ENCODE measurements around the gene CLDN6. TPM values are rescaled to one million over a fixed set of nuclear protein-coding genes. Genes with fewer than 3 reads are reported as not detected.

The CLDN6 gene
- total RNA-seq, 1 experiment from 2014 or later = not detected

- Histone ChIP-seq H3K79me2 (ENCODE audit: low read length) (no peaks in the 10 kb centered on the region), H3K4me2 (ENCODE audit: low read depth, low read length, poor library complexity, severe bottlenecking) (no peak overlapping the region), H3K27me3 (ENCODE audit: low read length) (no peaks in the 10 kb centered on the region), H3K27ac (ENCODE audit: low read length) (no peak overlapping the region), H3K9me2 (replicated peaks; ENCODE audit: insufficient read depth, low read length) (no peaks in the 10 kb centered on the region), H3K9me3 (ENCODE audit: low read length) (no peaks in the 10 kb centered on the region), H3K9ac (ENCODE audit: low read length) (no peak overlapping the region), H3K4me3 (ENCODE audit: low read length) (no peak overlapping the region), H3K36me3 (ENCODE audit: insufficient read depth, low read length) (no peaks in the 10 kb centered on the region), H3K4me1 (ENCODE audit: low read length) (peaks cover 2% of the 10 kb centered on the region), H4K20me1 (ENCODE audit: insufficient read depth, low read depth, low read length) (no peaks in the 10 kb centered on the region), H2AFZ (ENCODE audit: low read length) (no peak overlapping the region)
- DNase-seq = no peak
These were observed 3.0 kb downstream of the CLDN6 start for GRCh38 chr16:3014971-3015370.

DNA sequence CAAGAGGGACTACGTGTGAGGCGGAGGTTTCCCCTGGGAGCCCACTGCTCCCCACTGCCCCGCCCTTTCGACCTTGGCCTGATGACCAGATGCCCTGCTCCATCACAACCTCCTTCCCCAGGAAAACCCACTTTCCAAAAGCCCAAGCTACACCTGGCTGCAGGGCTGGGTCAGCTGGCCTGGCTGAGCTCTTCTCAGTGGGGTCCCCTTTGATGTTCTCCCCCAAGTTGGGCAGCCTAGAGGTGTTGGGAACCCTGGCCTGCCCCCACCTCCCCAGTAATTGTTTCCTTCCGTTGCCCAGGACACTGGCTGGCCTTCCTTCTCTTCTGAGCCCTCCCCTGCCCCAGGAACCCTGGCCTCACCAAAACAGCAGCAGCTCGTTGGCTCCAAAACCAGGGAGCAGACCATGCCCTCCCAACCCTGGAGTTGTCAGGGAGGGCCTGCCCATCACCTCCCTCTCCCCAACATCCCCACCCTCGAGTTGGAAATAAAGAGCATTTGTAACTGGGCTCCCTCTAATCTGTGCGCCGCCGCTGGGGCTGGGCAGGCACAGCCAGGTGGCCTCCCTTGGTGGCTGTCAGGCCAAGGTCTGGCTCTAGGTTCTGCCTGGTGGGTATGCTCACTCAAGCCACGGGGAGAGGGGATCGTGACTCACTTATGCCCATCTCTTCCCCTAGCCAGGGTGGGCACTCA, 3.8 kb downstream of the CLDN6 start:
- Histone ChIP-seq H4K20me1 (ENCODE audit: insufficient read depth, low read depth, low read length) (no peaks in the 10 kb centered on the region), H3K79me2 (ENCODE audit: low read length) (no peaks in the 10 kb centered on the region), H3K4me2 (ENCODE audit: low read depth, low read length, poor library complexity, severe bottlenecking) (no peak overlapping the region), H3K9me3 (ENCODE audit: low read length) (no peaks in the 10 kb centered on the region), H3K4me3 (ENCODE audit: low read length) (no peak overlapping the region), H3K9me2 (replicated peaks; ENCODE audit: insufficient read depth, low read length) (no peaks in the 10 kb centered on the region), H3K4me1 (ENCODE audit: low read length) (no peaks in the 10 kb centered on the region), H3K27ac (ENCODE audit: low read length) (no peak overlapping the region), H3K36me3 (ENCODE audit: insufficient read depth, low read length) (no peaks in the 10 kb centered on the region), H2AFZ (ENCODE audit: low read length) (no peak overlapping the region), H3K27me3 (ENCODE audit: low read length) (no peaks in the 10 kb centered on the region), H3K9ac (ENCODE audit: low read length) (no peak overlapping the region)
- no peak for DNase-seq

- no peak overlapping the region for H2AFZ ChIP-seq (ENCODE audit: low read length)
- no peaks in the 10 kb centered on the region for H3K36me3 ChIP-seq (ENCODE audit: insufficient read depth, low read length)
- H3K4me1 ChIP-seq (ENCODE audit: low read length) = no peaks in the 10 kb centered on the region
- H3K4me3 ChIP-seq (ENCODE audit: low read length) = no peak overlapping the region
- H3K9me2 ChIP-seq (replicated peaks; ENCODE audit: insufficient read depth, low read length) = no peaks in the 10 kb centered on the region
- no peak overlapping the region for H3K9ac ChIP-seq (ENCODE audit: low read length)
- no peaks in the 10 kb centered on the region for H3K79me2 ChIP-seq (ENCODE audit: low read length)
- H3K27ac ChIP-seq (ENCODE audit: low read length) = no peak overlapping the region
- no peaks in the 10 kb centered on the region for H4K20me1 ChIP-seq (ENCODE audit: insufficient read depth, low read depth, low read length)
- H3K9me3 ChIP-seq (ENCODE audit: low read length) = no peaks in the 10 kb centered on the region
- H3K27me3 ChIP-seq (ENCODE audit: low read length) = no peaks in the 10 kb centered on the region
- H3K4me2 ChIP-seq (ENCODE audit: low read depth, low read length, poor library complexity, severe bottlenecking) = no peak overlapping the region
- DNase-seq = no peak
These were observed 4.5 kb downstream of the CLDN6 start for GRCh38 chr16:3013491-3013951.

DNA sequence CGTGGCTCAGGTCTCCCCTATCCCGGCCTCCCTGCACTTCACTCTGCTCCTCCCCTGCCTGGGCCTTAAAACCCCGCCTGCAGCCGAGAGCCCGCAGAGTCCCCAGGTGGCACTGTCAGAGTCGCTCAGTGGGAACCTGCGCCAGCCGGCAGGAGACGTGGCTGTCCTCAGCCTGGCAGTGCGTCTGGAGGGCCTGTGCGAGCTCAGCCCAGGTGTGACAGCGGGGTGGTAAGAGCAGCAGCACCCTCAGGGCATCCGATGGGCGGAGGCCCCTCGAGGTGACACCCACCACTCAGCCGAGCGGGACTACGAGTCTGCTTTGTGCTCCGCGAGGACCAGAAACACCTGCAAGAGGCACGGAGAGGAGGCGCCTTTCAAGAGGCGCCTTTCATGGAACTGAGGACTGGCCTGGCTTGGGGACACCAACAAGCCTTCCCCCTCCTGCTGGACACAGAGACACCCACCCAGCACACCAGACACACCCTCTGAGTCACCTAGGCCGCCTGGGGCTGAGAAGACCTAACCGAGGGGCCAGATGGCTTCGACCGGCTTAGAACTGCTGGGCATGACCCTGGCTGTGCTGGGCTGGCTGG, 5.1 kb downstream of the CLDN6 start, which contains the start of gene CLDN9:
Gene CLDN9, plus strand, starts transcription at position 96 of the 593 bp plus-strand sequence. Its CDS starts 440 bp downstream, at position 536.
- no peaks in the 10 kb centered on the region for H3K27me3 ChIP-seq (ENCODE audit: low read length)
- no peak within 1 kb of the TSS for H2AFZ ChIP-seq (ENCODE audit: low read length)
- no peaks in the 10 kb centered on the region for H3K79me2 ChIP-seq (ENCODE audit: low read length)
- H3K9me3 ChIP-seq (ENCODE audit: low read length) = no peaks in the 10 kb centered on the region
- no peak for DNase-seq
- H3K9ac ChIP-seq (ENCODE audit: low read length) = no peak within 1 kb of the TSS
- no peak within 1 kb of the TSS for H3K27ac ChIP-seq (ENCODE audit: low read length)
- no peak within 1 kb of the TSS for H3K4me2 ChIP-seq (ENCODE audit: low read depth, low read length, poor library complexity, severe bottlenecking)
- no peak within 1 kb of the TSS for H3K4me3 ChIP-seq (ENCODE audit: low read length)
- no peaks in the 10 kb centered on the region for H4K20me1 ChIP-seq (ENCODE audit: insufficient read depth, low read depth, low read length)
- H3K4me1 ChIP-seq (ENCODE audit: low read length) = no peaks in the 10 kb centered on the region
- no peaks in the 10 kb centered on the region for H3K9me2 ChIP-seq (replicated peaks; ENCODE audit: insufficient read depth, low read length)
- no peaks in the 10 kb centered on the region for H3K36me3 ChIP-seq (ENCODE audit: insufficient read depth, low read length)

DNA sequence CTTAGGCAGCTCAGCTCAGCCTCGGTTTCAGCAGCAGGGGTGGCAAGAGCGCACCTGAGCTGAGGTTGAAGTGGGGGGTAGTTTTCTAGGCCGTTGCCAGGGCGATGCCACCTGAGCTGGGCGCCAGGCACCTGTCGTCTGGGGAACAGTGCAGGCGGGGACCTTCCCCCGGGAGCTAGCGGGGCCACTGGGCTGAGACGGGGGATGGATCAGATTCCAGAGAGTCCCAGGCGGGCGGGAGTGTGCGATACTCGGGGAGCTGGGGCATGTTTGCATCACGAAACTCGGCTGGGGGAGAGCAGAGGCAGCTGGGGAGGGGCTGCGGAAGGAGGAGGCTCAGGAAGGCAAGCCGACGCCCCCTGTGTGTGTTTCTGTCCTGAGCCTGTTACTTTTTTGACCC, 5.7 kb downstream of the CLDN6 start:
- no peak overlapping the region for H3K9ac ChIP-seq (ENCODE audit: low read length)
- H3K36me3 ChIP-seq (ENCODE audit: insufficient read depth, low read length) = no peaks in the 10 kb centered on the region
- H2AFZ ChIP-seq (ENCODE audit: low read length) = no peak overlapping the region
- no peak overlapping the region for H3K27ac ChIP-seq (ENCODE audit: low read length)
- no peak overlapping the region for H3K4me2 ChIP-seq (ENCODE audit: low read depth, low read length, poor library complexity, severe bottlenecking)
- H4K20me1 ChIP-seq (ENCODE audit: insufficient read depth, low read depth, low read length) = no peaks in the 10 kb centered on the region
- no peak overlapping the region for H3K4me3 ChIP-seq (ENCODE audit: low read length)
- H3K9me2 ChIP-seq (replicated peaks; ENCODE audit: insufficient read depth, low read length) = no peaks in the 10 kb centered on the region
- no peaks in the 10 kb centered on the region for H3K79me2 ChIP-seq (ENCODE audit: low read length)
- DNase-seq = no peak
- H3K4me1 ChIP-seq (ENCODE audit: low read length) = no peaks in the 10 kb centered on the region
- no peaks in the 10 kb centered on the region for H3K27me3 ChIP-seq (ENCODE audit: low read length)
- H3K9me3 ChIP-seq (ENCODE audit: low read length) = no peaks in the 10 kb centered on the region

DNA sequence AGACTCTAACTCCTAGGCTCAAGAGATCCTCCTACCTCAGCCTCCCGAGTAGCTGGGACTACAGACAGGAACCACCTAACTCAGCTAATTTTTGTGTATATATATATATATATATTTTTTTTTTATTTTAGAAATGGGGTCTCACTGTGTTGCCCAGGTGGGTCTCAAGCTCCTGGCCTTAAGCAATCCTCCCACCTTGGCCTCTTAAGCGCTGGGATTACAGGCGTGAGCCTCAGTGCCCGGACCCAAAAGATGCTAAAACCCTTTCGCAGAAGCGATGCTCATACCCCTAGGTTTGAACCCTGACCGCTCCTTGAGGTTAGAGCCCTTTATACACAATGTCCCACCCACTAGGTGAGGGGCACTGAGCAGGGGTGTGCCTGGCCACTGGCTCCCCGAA, 7.5 kb downstream of the CLDN6 start:
- H3K9ac ChIP-seq (ENCODE audit: low read length) = no peak overlapping the region
- no peaks in the 10 kb centered on the region for H3K79me2 ChIP-seq (ENCODE audit: low read length)
- no peak overlapping the region for H3K27ac ChIP-seq (ENCODE audit: low read length)
- no peaks in the 10 kb centered on the region for H3K36me3 ChIP-seq (ENCODE audit: insufficient read depth, low read length)
- H3K4me3 ChIP-seq (ENCODE audit: low read length) = no peak overlapping the region
- no peaks in the 10 kb centered on the region for H3K4me1 ChIP-seq (ENCODE audit: low read length)
- H4K20me1 ChIP-seq (ENCODE audit: insufficient read depth, low read depth, low read length) = no peaks in the 10 kb centered on the region
- H3K27me3 ChIP-seq (ENCODE audit: low read length) = no peaks in the 10 kb centered on the region
- DNase-seq = no peak
- H3K9me3 ChIP-seq (ENCODE audit: low read length) = no peaks in the 10 kb centered on the region
- no peaks in the 10 kb centered on the region for H3K9me2 ChIP-seq (replicated peaks; ENCODE audit: insufficient read depth, low read length)
- H3K4me2 ChIP-seq (ENCODE audit: low read depth, low read length, poor library complexity, severe bottlenecking) = no peak overlapping the region
- H2AFZ ChIP-seq (ENCODE audit: low read length) = no peak overlapping the region

DNA sequence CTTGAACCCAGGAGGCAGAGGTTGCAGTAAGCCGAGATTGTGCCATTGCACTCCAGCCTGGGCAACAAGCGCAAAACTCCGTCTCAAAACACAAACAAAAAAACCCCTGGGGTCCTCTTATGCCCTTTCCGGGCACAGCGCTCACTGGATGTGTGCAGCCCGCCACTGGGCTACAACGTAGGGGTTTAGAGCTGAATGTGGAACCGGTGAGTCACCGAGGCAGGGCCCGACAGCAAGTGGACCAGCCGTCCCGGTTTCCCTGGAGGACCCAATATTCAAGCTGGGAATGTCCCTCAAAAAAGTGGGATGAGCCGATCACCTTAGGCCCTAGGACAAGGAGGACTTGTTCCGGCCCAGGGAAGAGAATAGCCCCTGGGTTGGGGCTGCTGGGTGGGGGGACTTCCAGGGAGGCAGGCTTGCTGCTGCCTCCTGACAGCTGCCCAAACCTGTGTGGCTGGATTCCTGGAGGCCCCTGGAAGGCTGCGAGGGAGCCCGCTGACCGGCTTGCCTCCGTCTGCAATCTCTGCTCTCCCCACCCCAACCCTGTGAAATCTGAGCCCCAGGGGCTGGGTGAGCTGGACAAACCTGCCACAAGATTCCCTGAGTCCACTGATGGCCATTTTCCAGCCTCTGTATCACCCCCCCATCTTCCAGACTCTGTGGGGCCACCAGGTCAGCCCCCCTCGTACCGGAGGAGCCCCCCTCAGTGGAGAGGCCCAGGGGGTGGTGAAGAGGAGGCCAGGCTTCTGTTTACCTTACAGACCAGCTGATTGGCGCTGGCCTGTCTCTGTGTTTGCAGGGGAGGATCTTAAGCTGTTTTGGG, 8.2 kb downstream of the CLDN6 start:
- no peaks in the 10 kb centered on the region for H3K9me2 ChIP-seq (replicated peaks; ENCODE audit: insufficient read depth, low read length)

DNA sequence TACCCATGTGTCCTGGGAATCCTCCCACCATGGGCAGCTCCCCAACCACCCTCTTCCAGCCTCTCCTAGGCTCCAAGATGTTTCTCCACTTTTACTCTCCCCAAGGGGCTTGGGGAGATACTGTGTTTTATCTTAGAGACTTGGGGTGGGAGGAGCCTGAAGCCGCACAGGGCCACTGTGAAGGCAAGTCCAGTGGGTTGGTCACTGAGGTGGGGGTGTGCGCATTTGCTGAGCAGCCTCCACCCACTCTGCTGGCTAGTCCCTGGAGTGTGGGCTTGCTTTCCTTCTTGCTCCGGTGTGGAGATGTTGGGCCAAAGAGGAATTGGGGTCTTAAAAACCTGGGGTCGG, 9.3 kb downstream of the CLDN6 start:
- no peak overlapping the region for H3K4me3 ChIP-seq (ENCODE audit: low read length)
- no peak overlapping the region for H3K4me2 ChIP-seq (ENCODE audit: low read depth, low read length, poor library complexity, severe bottlenecking)
- H3K9me2 ChIP-seq (replicated peaks; ENCODE audit: insufficient read depth, low read length) = no peaks in the 10 kb centered on the region
- no peaks in the 10 kb centered on the region for H3K79me2 ChIP-seq (ENCODE audit: low read length)
- no peaks in the 10 kb centered on the region for H4K20me1 ChIP-seq (ENCODE audit: insufficient read depth, low read depth, low read length)
- no peaks in the 10 kb centered on the region for H3K36me3 ChIP-seq (ENCODE audit: insufficient read depth, low read length)
- peaks cover 3% of the 10 kb centered on the region for H3K4me1 ChIP-seq (ENCODE audit: low read length)
- no peak for DNase-seq
- H3K9ac ChIP-seq (ENCODE audit: low read length) = no peak overlapping the region
- H2AFZ ChIP-seq (ENCODE audit: low read length) = no peak overlapping the region
- H3K27ac ChIP-seq (ENCODE audit: low read length) = no peak overlapping the region
- H3K27me3 ChIP-seq (ENCODE audit: low read length) = no peaks in the 10 kb centered on the region
- H3K9me3 ChIP-seq (ENCODE audit: low read length) = no peaks in the 10 kb centered on the region

More for the DNA sequence above, 8.2 kb downstream of the CLDN6 start:
- Histone ChIP-seq H2AFZ (ENCODE audit: low read length) (no peak overlapping the region), H3K36me3 (ENCODE audit: insufficient read depth, low read length) (no peaks in the 10 kb centered on the region), H3K4me2 (ENCODE audit: low read depth, low read length, poor library complexity, severe bottlenecking) (no peak overlapping the region), H3K79me2 (ENCODE audit: low read length) (no peaks in the 10 kb centered on the region), H3K27me3 (ENCODE audit: low read length) (no peaks in the 10 kb centered on the region), H3K27ac (ENCODE audit: low read length) (no peak overlapping the region), H3K9ac (ENCODE audit: low read length) (no peak overlapping the region), H3K9me3 (ENCODE audit: low read length) (no peaks in the 10 kb centered on the region), H3K4me3 (ENCODE audit: low read length) (no peak overlapping the region), H4K20me1 (ENCODE audit: insufficient read depth, low read depth, low read length) (no peaks in the 10 kb centered on the region), H3K4me1 (ENCODE audit: low read length) (peaks cover 2% of the 10 kb centered on the region)
- DNase-seq = no peak

Measured in Karpas-422 (cell line).